Stromal cell of bone marrow (primary cell): Measurements from ENCODE around the gene PRR18.

ENCODE experiments used
- DNase-seq: peaks from one replicate; pipeline ENCODE4 v3.0.0-alpha.2; 2012; ENCODE audit warnings: low read depth

Gene PRR18

GRCh38 chr6:166274739-166275370 is 33.3 kb downstream of the PRR18 start:
- DNase-seq: no peak

- no peak for DNase-seq
Measured at GRCh38 chr6:166274163-166274562, 34.0 kb downstream of the PRR18 start.

DNA sequence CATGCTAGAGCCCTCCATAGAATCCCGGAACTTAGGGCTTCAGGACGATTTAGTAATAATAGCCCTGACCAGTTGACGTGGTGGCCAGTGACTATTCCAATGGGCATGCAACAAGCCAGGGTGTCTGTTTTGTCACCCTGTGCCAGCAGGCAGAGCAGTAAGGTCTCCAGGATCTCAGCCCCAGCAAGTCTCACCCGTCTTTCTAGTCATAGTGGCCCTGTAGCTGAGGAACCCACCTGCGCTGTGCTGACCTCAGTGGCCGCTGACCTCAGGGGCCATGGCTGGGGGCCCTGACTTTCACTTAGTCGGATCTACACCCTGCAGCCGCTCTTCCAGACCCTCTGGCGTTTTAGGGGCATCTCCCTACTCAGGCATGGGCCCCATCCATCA is 36.8 kb downstream of the PRR18 start:
- no peak for DNase-seq

- no peak for DNase-seq
Measured at GRCh38 chr6:166270706-166271375, 37.4 kb downstream of the PRR18 start.

GRCh38 chr6:166269301-166270039 is 38.7 kb downstream of the PRR18 start:
- DNase-seq: no peak

- no peak for DNase-seq
Measured at GRCh38 chr6:166268431-166268830, 39.8 kb downstream of the PRR18 start.

- no peak for DNase-seq
Measured at GRCh38 chr6:166267526-166267925, 40.7 kb downstream of the PRR18 start.

- no peak for DNase-seq
Measured at GRCh38 chr6:166266336-166266735, 41.9 kb downstream of the PRR18 start.

GRCh38 chr6:166262743-166263515 is 45.3 kb downstream of the PRR18 start:
- DNase-seq: no peak

DNA sequence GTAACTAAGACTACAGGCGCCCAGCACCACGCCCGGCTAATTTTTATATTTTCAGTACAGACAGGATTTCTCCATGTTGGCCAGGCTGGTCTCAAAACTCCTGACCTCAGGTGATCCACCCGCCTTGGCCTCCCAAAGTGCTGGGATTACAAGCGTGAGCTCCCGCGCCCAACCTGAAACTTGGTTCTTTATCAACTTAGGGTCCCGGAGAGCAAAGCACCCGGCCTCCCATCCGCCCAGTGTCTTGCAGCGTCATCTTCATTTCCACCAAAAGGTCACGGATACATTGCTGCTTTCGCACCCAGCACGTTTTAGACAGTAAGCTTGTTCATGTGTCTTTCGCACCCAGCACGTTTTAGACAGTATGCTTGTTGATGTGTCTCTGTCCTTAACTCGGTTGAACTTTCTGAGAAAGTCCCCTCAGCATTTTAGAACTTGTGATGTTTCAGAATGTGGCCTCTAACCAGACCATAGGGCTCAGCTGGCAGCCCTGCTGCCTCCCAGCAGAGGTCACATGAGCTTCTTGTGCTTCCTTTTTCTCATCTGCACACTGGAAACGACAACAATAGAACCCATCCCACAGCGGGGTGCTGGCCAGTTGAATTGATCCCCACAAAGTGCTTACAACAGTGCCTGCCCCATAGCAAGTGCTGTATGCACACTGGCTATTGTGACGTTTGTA is 48.8 kb downstream of the PRR18 start:
- DNase-seq: no peak

- no peak for DNase-seq
Measured at GRCh38 chr6:166258854-166259276, 49.3 kb downstream of the PRR18 start.

- no peak for DNase-seq
Measured at GRCh38 chr6:166257911-166258318, 50.3 kb downstream of the PRR18 start.
